ENCODE results near the gene ITPKC. TPM values are rescaled to one million over a fixed set of nuclear protein-coding genes. Genes with fewer than 3 reads are reported as not detected.
A peak's percentile ranks its signal among the peaks of the same experiment; 100 is the strongest.

The ITPKC gene
- total and polyA plus RNA-seq, 9 of the 15 experiments (the other 6 are each of a cell fraction or from before 2014, with no cell fraction given) = 0.08 to 9.3 (median 5.8) TPM

- DNase-seq (ENCODE audit: extremely low read depth in 1 of 4, low spot score in 3 of 4) = no peak
- Histone ChIP-seq H3K27me3 (ENCODE audit: control insufficient read depth in 2 of 2, insufficient read depth in 2 of 2, low read length in 2 of 2) (no peaks in the 10 kb centered on the region), H3K9ac (ENCODE audit: insufficient read depth in 1 of 2, low read depth in 2 of 2, low read length in 2 of 2) (no peak overlapping the region), H3K4me1 (replicated peaks in 1 of 2; ENCODE audit: control insufficient read depth in 2 of 2, insufficient read depth in 2 of 2, low read length in 2 of 2) (peaks cover 6 to 32% of the 10 kb centered on the region in 2 experiments; a peak in 4 of 5 replicates), H3K79me2 (ENCODE audit: control insufficient read depth, insufficient read depth, low read length) (peaks cover 57% of the 10 kb centered on the region), H3K4me3 (no peak overlapping the region), H3K36me3 (ENCODE audit: control insufficient read depth, insufficient read depth, low read length) (peaks cover 21% of the 10 kb centered on the region), H3K9me3 (replicated peaks; ENCODE audit: control insufficient read depth, insufficient read depth, low read depth, low read length) (no peaks in the 10 kb centered on the region), H3K27ac (ENCODE audit: extremely low read depth, low read depth, low read length) (no peak overlapping the region), H2AFZ (ENCODE audit: low read depth, low read length) (no peak overlapping the region), H3K9me1 (ENCODE audit: control insufficient read depth, insufficient read depth, low read length) (no peaks in the 10 kb centered on the region), H4K20me1 (replicated peaks; ENCODE audit: control insufficient read depth, insufficient read depth, low read length) (no peaks in the 10 kb centered on the region), H3K4me2 (ENCODE audit: insufficient read depth, low read length) (no peak overlapping the region)
- TF ChIP-seq ZFP36 (IDR thresholded peaks at IDR 0.05; ENCODE audit: low read depth, low read length, partially characterized antibody) = peak; percentile 92
- TF ChIP-seq ILF3 (IDR thresholded peaks at IDR 0.05; ENCODE audit: borderline replicate concordance) = no peak
- TF ChIP-seq NFXL1 (CRISPR knock-in tag; IDR thresholded peaks at IDR 0.05) = no peak
- TF ChIP-seq ZNF586 (CRISPR knock-in tag; conservative IDR thresholded peaks at IDR 0.05) = no peak
- no TSS peak for BruUV-seq (replicated peaks)
- CTCF ChIA-PET (ENCODE audit: low intra/inter-chr PET ratio) = no interaction called here
- in situ Hi-C loops (cut with MboI) (no loop called here), intact Hi-C loops (cut with micrococcal nuclease) (no loop called here)
- POLR2A ChIA-PET = interaction anchor here (0.6 to 2.0 kb wide), 4 partner anchors 22 to 33 kb away, joined by 3 to 4 read pairs (median 3); partner anchors contain the start of genes ACTMAP and SNRPA
- FAIRE-seq = no peak
- no peak for ATAC-seq
- 84% methylated on average over 6 of the region's 6 CpGs for WGBS (ENCODE audit: insufficient coverage, low coverage, missing lambda C conversion rate)
Observed at GRCh38 chr19:40721140-40721486, 4.2 kb downstream of the ITPKC start.

GRCh38 chr19:40721936-40722661, 5.2 kb downstream of the ITPKC start:
- Histone ChIP-seq H3K4me3 (no peak overlapping the region), H2AFZ (ENCODE audit: low read depth, low read length) (no peak overlapping the region), H3K79me2 (ENCODE audit: control insufficient read depth, insufficient read depth, low read length) (peaks cover 51% of the 10 kb centered on the region), H3K9ac (ENCODE audit: insufficient read depth in 1 of 2, low read depth in 2 of 2, low read length in 2 of 2) (no peak overlapping the region), H3K9me3 (replicated peaks; ENCODE audit: control insufficient read depth, insufficient read depth, low read depth, low read length) (no peaks in the 10 kb centered on the region), H3K9me1 (ENCODE audit: control insufficient read depth, insufficient read depth, low read length) (no peaks in the 10 kb centered on the region), H3K4me2 (ENCODE audit: insufficient read depth, low read length) (no peak overlapping the region), H3K4me1 (replicated peaks in 1 of 2; ENCODE audit: control insufficient read depth in 2 of 2, insufficient read depth in 2 of 2, low read length in 2 of 2) (peaks cover 4 to 26% of the 10 kb centered on the region in 2 experiments; a peak in 4 of 5 replicates), H4K20me1 (replicated peaks; ENCODE audit: control insufficient read depth, insufficient read depth, low read length) (no peaks in the 10 kb centered on the region), H3K27me3 (ENCODE audit: control insufficient read depth in 2 of 2, insufficient read depth in 2 of 2, low read length in 2 of 2) (no peaks in the 10 kb centered on the region), H3K36me3 (ENCODE audit: control insufficient read depth, insufficient read depth, low read length) (peaks cover 28% of the 10 kb centered on the region), H3K27ac (ENCODE audit: extremely low read depth, low read depth, low read length) (no peak overlapping the region)
- FAIRE-seq (no peak), ATAC-seq (no peak), DNase-seq (ENCODE audit: extremely low read depth in 1 of 4, low spot score in 3 of 4) (no peak)
- intact Hi-C loops (cut with micrococcal nuclease) = no loop called here
- POLR2A ChIA-PET = interaction anchor here (0.7 to 2.0 kb wide), 5 partner anchors 10 to 78 kb away, joined by 3 to 4 read pairs (median 3); partner anchors contain the start of genes ACTMAP and SNRPA
- 78% methylated on average over 9 of the region's 9 CpGs for WGBS (ENCODE audit: insufficient coverage, low coverage, missing lambda C conversion rate)
- in situ Hi-C loops (cut with MboI) = no loop called here
- BruUV-seq (replicated peaks) = no TSS peak
- TF ChIP-seq ZNF165 (CRISPR knock-in tag; IDR thresholded peaks at IDR 0.05; ENCODE audit: borderline replicate concordance) = no peak
- CTCF ChIA-PET (ENCODE audit: low intra/inter-chr PET ratio) = no interaction called here
